SHP77 (cell line): ENCODE measurements around the gene RASAL2.
"Not testable (repeated sequence)": the region's sequence is repeated elsewhere in the genome, so short reads cannot be mapped to it uniquely, and the experiment has no call there.

Experiments
- DNase-seq, 2 experiments: peaks; one replicate each; lab custom pipeline; 2025; lab: John Stamatoyannopoulos, UW

RASAL2 gene

DNA sequence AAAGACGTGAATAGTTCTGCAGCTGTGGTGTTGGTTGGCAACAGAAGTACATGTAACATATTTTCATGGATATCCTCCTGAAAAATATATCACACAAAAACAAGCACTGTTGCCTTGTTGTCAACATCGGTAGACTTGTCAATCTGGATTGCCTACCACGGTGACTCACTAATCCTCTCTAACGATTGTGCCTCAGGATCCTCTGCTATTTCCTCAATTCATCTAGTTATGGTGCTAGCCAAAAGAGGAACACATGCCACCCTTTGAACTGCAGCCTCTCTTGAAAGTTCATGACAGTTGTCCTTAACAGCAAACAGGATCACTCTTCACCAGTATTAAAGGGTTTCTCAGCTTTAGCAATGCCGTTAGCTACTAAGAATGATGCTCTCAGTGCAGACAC lies 25.7 kb downstream of the RASAL2 start:
- no peak for DNase-seq

DNA sequence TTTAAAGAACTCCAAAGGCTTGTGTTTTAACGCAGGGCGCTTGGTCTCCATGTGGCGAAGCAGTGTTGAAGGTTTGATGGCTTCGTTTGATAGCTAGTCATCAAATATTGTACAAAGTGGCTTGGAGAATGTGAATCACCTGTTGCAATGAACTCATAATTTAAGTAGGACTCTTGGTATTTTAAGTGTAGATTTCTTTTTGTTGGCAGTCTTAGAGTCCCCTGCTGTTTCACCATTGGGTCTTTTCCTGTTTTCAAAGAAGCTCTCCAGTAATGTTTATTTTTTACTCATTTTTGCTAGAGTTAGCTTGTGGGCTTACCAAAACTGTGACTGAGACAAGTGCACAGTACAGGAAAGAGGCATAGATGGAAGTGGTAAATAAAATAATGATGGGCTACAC lies 26.2 kb downstream of the RASAL2 start:
- DNase-seq: no peak

DNA sequence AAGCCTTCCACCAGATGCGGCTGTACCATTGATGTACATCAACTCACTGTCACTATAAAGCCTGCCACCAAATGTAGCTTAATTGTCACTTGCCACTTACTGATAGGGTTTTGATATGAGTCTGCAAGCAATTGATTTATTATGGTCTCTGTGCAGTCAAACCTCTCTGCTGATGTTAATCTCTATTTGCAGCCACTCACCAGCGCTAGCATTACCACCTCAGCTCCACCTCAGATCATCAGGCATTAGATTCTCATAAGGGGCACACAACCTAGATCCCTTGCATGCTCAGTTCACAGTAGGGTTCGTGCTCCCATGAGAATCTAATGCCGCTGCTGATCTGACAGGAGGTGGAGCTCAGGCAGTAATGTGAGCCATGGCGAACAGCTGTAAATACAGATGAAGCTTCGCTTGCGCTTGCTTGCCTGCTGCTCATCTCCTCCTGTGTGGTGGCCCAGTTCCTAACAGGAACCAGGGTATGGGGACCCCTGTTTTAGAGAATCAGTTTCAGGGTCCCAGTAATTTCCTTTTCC lies 26.7 kb downstream of the RASAL2 start:
- not testable (repeated sequence) for DNase-seq

DNA sequence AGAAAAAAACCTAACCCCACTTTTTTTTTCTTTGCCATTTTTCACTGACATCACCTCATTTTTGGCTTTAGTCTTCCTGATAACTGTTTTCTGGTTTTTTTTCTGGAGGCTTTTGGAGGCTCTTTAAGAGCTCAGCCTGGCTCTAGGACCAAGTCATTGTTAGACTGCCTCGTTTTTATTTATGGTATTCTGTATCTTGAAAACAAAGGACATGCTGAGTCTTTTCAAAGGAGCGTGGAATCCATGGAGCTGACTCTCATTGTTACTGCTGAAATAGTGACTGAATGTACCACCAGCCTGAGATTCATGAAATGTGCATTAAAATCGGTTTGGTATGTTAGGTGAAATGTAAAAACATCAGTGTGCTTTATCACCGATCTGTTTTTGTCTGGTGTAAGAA lies 28.0 kb downstream of the RASAL2 start:
- DNase-seq: no peak

DNA sequence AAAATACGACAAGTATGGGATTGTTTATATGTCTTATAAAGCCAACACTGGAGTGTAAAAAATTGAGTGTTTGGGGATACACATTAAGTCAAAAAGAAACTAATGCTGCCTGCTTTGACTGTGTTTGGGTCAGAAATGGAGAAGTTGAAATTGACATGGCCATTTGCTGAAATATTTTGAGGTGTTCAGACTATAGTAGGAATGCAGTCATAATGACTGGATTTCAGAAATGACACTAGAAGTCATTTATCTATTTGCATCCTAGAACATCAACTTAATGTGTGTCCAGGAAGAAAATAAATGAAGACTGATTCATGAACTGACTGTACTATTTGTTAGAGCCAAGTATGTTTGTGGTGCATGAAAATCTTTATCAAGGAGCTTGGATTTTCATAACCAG lies 28.4 kb downstream of the RASAL2 start:
- DNase-seq: no peak

DNA sequence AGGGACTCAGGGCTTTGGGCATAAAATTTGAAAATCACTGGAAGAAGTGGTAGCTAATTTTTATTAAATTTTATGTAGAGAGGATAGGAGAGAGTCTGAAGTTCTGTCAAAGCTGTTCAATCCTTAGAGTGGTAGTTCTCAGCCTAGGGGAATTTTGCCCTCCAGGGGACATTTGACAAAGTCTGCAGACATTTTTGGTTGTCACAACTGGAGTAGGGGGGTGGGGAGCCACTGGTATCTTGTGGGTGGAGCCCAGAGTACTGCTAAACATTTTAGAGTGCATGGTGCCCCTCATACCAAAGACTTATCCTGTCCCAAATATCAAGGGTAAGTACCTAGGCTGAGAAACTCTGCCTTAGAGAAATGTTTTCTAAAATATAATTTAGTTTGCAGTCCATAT lies 30.2 kb downstream of the RASAL2 start:
- no peak for DNase-seq

DNA sequence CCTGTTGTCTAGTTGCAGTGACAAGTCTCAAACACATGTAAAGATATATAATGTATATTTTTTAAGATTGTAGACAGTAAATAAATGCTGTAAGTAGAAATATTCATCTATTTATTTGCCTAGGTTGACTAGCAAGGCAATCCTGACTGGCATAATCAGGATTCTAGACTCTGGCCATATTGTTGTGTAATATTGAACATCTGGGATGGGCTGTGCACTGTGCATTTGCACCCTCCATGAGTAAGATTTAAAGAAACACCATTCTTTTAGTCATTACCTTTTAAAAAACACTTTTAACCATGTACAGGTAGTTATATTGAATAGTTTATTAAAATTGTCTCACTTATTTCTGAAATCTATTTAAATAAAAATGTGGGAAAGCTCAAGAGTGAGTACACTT lies 32.4 kb downstream of the RASAL2 start:
- DNase-seq: no peak

DNA sequence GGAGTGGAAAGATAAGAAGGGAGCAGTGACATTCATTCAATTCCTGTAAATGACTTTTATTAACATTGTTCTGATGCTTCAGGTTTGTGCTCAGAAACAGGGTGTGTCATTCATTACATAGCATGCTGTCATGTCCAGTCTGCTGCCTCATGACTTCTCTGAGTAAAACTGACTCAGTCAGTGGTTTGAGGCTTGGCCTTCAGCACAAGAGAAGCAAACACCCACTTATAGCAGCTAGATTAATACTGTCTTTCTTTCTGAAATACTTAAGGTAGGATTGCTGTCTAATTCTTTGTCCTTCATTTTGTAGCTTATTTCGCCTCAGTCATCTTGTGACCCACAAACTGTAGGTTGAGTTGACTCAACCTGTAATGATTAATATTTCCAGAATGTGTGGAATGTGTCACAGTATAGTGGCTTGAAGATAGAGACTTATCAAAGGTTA lies 32.9 kb downstream of the RASAL2 start:
- no peak for DNase-seq

DNA sequence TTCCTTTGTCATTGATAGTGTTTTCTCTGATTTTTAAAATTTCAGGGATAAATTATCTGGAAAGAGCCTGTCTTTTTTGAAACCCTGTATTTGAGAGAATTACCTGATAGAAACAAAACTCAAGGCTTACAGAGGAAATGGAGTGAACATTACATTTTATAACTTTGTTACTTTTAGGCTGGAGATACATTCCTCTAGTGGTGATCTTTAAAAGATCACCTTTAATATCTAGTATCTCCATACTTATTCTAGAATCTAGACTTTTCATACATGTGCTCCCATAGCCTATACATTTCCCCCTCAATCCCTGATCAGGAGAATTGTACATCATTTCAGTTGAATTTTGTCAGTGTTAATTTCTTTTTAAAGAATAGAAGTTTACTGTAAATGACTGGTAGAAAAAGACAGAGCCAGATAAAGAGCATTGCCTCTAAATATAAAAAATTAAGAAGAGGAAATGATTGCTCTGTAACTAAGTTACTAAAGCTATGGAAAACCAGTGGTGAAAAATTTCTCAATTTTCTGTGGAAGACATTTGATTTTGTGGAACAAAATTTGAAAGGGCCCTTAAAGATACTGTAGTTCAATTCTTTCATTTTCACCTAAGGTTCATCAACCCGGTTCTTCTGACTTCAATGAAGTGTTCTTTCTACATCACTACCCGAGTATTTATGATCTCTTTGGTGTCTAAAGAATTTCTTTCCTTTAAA lies 33.7 kb downstream of the RASAL2 start:
- DNase-seq: no peak

DNA sequence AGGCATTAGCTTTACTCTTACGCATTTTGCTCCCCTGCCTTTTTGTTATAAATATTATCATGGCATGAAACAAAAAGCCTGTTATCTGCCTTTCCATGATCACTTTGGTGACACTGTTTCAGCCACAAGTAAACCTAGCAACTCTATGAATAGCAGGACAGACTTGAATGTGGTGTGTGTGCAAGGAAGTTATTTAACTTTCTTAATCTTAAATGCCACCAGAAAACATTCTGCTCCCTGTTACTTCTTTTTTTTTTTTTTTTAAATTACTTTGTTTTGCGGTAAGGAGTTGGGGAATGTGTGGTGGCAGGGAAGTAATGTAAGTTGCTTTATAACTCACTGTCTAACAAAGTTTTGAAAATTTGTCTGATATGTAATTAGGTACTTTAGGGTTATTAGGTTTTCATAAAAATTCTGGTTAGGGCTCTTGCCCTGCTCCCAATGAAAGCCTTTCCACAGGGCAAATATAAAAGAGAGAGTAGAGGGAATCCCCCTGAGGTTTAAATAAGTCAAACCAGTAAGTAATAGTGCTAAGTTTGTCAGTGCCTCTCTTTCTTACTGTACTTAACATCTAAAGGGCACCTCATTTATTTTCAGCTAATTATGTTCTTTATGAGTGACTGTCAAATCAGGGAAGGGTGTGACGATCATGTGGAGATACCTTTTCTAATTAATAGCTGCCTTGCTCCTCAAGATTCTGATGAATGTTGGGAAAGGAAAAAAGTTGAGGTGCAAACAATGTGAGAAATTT lies 39.5 kb downstream of the RASAL2 start:
- DNase-seq: no peak

DNA sequence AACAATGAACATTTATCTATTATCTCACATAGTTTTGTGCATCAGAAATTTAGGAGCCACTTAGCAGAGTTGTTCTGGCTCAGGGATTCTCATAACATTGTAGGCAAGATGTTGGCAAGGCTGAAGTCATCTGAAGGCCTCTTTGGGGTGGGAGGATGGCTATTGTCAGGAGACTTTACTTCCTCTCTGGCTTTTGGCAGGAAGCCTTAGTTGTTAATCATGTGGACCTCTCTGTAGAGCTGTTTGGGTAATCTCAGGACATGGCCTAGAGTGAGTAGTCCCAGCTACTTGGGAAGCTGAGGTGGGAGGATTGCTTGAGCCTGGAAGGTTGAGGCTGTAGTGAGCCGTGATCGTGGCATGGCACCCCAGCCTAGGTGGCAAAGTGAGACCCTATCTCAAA lies 40.2 kb downstream of the RASAL2 start:
- DNase-seq: no peak

DNA sequence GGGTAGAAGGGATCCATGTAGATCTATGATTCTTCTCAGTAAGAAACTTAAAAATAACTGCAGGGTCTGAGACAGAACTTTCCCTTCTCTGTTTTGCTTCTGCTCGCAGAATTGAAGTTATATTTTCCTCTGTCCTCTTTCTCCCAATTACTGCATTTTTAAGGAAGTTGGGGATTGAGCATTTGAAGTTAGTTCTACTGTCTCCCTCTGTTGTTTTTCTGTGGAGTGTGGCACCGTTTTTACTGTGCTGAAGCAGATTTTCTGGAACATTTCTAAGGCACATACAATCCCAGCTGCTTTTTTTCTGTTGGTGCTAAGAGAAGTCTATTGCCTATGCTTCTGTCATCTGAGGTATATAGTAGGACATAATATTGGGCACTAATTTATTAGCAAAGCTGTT lies 43.3 kb downstream of the RASAL2 start:
- DNase-seq: no peak

DNA sequence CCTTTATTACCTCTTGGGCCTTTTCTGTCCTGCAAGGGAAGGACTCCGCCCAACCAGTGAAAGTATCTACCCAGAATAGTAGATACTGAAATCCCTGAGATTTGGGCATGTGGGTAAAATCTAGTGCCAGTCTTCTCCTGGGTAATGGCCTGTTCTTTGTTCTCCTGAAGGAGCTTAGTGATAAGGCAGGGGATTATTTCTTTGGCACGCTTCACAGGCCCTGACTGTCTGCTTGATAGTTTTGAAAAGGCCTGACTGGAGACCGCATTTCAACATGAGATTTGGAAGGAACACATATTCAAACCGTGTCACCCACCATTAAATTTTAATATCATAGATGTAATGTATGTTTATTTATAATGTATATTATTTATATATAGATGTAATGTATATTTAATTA lies 48.9 kb downstream of the RASAL2 start:
- DNase-seq: no peak

DNA sequence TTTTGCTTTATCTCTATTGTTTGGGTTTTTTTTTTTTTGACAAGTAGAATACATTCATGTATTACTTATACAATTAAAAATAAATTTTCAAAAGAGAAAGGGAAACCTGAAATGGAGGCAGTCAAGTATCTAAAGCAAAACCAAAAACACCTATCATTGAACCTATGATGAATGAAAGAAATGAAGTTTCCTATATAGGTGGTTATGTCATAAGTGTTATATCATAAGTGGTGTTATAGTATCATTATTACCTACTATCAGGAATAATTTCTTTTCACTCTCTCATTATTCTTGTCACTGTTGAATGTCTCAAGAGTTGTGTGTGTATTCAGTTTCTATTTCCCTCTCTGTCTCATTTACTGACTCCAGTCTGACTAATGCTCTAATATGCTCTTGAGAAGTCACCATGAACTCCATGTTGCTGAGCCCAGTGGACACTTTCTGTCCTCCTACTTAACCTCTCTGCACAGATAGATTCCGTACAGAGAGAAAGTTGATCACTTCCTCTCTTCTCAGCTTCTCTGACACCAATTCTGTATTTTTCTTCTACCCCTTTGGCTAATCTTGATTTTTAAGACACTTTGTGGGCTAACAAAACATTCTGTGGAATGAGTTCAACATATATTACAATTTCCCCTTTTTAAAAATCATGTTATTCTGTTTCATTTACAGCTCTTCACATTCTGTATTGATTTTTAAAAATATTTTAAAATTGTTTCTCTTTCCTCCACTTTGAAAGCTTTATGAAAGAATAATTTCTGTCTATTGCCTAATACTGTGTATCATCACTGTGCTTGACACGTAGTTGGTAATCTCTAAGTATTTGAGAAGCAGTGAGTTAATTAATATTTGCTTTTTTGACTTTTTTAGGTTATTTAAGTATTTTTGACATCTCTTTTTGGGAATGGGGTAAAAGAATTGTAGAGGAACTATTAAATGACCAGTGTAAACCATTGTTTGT lies 50.1 kb downstream of the RASAL2 start:
- no peak for DNase-seq

DNA sequence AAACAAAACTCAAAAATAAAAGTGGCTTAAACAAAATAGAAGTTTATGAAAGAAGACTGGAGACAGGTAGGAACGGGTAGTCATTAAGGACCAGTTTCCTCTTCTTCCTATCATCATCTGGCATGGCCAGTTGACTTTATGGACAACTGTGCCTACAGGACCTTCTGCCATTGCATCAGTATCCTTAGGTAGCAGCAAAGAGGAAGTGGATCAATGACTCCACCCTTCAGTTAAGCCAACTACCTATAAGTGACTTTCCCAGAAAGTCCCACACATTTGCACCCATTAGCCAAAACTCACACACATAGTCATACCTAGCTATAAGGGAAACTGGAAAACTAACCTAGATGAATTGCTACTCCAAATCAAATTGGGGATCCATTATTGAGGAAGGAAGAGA lies 51.7 kb downstream of the RASAL2 start:
- DNase-seq: no peak

DNA sequence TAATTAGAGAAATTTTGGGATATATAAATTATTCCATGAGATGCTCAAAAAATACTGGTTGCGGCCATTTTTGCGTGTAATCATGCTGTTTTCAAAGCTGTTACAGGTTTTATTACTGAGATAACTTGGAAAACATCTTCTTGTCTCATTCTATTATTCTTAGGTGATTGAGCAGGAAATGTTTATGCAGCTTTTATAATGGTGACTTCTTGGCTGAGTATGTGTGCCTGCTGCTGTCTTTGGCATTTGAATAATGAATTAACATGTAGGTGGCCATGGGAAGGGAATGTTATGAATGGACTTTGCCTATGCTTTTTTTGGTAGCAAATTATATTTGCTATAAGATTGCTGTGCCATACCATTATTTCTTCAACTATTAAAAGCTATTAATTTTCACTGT lies 52.5 kb downstream of the RASAL2 start:
- DNase-seq: no peak

DNA sequence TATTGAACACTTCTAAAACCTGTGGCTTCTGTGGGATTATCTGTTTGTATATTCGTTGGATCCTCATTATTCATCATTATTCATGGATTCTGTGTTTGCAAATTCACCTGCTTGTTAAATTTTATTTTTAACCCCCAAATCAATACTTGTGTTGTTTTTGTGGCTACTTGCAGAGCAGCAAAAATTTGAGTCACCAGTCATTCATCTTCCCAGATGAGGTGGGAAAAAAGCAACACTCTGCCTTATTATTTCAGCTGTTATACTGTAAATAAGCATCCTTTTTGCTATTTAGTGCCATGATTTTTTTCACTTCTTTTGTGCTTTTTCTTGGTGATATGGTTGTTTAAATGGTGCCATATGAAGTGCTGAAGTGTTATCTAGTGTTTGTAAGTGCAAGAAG lies 56.7 kb downstream of the RASAL2 start:
- DNase-seq: no peak

DNA sequence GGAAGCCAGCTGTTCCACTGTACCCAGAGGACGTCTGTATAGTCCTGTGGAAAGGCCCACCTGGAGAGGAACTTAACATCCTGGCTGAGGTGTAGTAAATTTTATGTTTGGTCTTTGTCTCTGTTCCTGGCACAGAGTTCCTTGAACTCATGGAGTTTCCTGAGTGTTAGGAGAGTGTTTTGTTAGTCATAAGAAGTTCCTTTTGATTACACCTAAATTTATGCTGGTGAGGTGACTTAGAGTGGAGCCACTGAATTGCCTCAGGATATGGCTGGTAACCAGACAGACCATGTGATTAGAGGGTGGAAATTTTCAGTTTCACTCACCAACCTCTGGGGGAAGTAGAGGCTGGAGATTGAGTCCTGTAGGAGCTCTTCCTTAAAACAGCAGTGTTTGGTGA lies 57.9 kb downstream of the RASAL2 start:
- no peak for DNase-seq

DNA sequence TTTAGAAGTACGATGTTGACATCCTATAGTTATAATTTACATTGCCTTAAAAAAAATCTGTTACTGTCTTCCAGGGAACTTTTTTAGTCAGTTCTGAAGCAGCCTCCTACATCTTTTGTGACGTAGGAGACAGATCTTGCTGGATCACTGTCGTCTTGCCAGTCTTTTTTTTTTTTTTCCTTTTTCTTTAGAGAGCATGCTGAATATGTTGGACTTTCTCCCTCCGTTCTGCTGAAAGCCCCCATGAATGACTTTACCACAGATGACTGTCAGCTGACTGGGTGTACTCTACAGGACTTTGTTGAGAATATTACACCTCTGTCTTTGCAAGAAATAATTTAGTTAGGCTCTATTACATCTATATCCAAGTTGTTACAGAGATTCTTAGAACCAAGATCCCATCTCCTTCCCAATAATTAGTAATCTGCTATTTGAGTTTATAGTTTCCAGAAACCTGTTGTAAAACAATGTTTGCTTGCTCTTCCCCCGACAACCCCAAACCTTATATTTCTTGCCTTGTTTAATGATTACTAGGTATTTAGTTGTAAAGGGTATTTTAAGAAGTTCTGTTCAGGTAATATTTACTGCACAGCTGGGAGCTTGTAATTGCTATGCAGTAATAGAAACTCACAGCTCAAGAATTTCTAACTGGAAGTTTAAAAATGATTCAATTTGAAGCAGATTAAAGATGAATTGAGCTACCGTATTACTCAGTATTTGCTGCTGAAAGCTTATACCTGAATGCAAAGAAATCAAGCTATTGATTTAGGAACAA lies 61.8 kb downstream of the RASAL2 start:
- DNase-seq: no peak

DNA sequence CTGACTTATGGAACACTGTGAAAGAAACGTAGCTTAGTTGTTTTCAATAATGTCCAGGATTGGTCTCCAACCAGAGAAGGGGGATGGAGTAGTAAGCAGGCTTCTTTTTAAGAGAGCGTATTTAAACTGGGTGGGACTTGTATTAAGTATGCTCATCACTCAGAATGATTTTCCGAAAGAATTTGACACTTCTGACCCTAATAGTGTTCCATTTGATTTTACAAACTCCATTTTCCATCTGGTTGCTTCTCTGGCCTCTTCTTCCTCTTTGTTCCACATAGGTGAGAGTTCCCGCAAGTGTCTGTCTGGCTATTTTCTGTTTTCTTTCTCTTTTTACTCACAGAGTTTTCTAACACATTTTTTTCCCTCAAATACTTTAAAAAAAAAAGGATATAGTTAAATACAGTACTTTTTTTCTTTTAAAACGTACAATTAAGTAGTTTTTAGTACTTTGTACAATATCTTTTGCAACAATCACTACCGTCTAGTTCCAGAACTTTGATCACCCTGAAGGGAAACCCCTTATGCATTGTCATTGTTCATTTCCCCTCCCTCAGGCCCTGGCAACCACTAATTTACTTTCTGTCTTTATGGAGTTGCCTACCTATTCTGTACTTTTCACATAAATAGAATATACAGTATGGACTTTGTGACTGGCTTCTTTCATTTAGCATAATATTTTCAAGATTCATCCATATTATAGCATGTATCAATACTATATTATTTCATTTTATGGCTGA lies 67.0 kb downstream of the RASAL2 start:
- DNase-seq: no peak

DNA sequence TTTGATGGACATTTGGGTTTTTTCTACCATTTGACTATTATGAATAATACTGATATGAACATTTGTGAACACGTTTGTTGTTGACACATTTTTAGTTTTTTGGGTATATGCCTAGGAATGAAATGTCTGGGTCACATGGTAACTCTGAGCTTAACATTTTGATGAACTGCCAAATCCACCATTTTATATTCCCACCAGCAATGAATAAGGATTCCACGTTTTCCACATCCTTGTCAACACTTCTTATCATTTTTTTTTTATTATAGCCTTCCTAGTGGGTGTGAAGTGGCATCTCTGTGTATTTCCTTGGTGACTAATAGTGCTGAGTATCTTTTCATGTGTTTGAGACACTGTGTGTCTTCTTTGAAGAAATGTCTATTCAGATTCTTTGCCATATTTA lies 67.6 kb downstream of the RASAL2 start:
- no peak for DNase-seq
